Neuronal stem cell (in vitro differentiated cells): ENCODE data around the gene DEFB119. TPM values are rescaled to one million over a fixed set of nuclear protein-coding genes. Genes with fewer than 3 reads are reported as not detected.
"Not testable (repeated sequence)": the region's sequence is repeated elsewhere in the genome, so short reads cannot be mapped to it uniquely, and the experiment has no call there.

ENCODE experiments used
- DNase-seq: peaks from one replicate; pipeline ENCODE4 v3.0.0-alpha.2; 2013; ENCODE audit warnings: low spot score
- H2AFZ ChIP-seq: one replicate; pipeline ENCODE4 v1.6.1; 2013; ENCODE audit warnings: mild to moderate bottlenecking, low read length, inconsistent platforms
- H2AK5ac ChIP-seq: 2 replicates; pipeline ENCODE4 v1.6.1; 2013; ENCODE audit warnings: low read depth, mild to moderate bottlenecking, inconsistent platforms, low read length, moderate library complexity, mixed read lengths
- H2BK120ac ChIP-seq: 2 replicates; pipeline ENCODE4 v1.6.1; 2013; ENCODE audit warnings: low read depth, mild to moderate bottlenecking, inconsistent platforms, low read length, moderate library complexity, mixed read lengths
- H2BK12ac ChIP-seq: one replicate; pipeline ENCODE4 v1.6.1; 2013; ENCODE audit warnings: low read length, inconsistent platforms
- H2BK15ac ChIP-seq: 2 replicates; pipeline ENCODE4 v1.6.1; 2013; ENCODE audit warnings: mild to moderate bottlenecking, low read length, inconsistent platforms, mixed read lengths
- H2BK5ac ChIP-seq: one replicate; pipeline ENCODE4 v1.6.1; 2013; ENCODE audit warnings: inconsistent platforms, mild to moderate bottlenecking, low read length, moderate library complexity
- H3K14ac ChIP-seq: one replicate; pipeline ENCODE4 v1.6.1; 2013; ENCODE audit warnings: low read length, inconsistent platforms
- H3K18ac ChIP-seq: 2 replicates; pipeline ENCODE4 v1.6.1; 2013; ENCODE audit warnings: low read length, inconsistent platforms
- H3K23ac ChIP-seq: 2 replicates; pipeline ENCODE4 v1.6.1; 2013; ENCODE audit warnings: low read depth, mild to moderate bottlenecking, mixed read lengths, low read length, inconsistent platforms; ENCODE audit not compliant: poor library complexity
- H3K27ac ChIP-seq: replicated peaks from 3 replicates; pipeline ENCODE4 v1.5.1; 2013; ENCODE audit warnings: low read length, inconsistent platforms
- H3K27me3 ChIP-seq, 3 experiments: 2 replicates each; pipeline ENCODE4 v1.6.1; 2013; ENCODE audit warnings: low read length in 3 of 3, mild to moderate bottlenecking in 2 of 3, inconsistent platforms in 1 of 3, low read depth in 1 of 3, mixed read lengths in 1 of 3, moderate library complexity in 1 of 3; ENCODE audit not compliant: control insufficient read depth in 3 of 3, insufficient read depth in 3 of 3
- H3K36me3 ChIP-seq, 2 donors: replicated peaks in 1 of 2; 2 replicates each; pipeline ENCODE4 v1.6.1; 2013; ENCODE audit warnings: low read length in 2 of 2; ENCODE audit not compliant: control insufficient read depth in 2 of 2, insufficient read depth in 2 of 2
- H3K4ac ChIP-seq: 2 replicates; pipeline ENCODE4 v1.6.1; 2013; ENCODE audit warnings: inconsistent platforms, mild to moderate bottlenecking, low read length, moderate library complexity
- H3K4me1 ChIP-seq, 2 donors: 1 replicate in 1 of 2; 2 replicates in 1 of 2; pipeline ENCODE4 v1.6.1; 2013; ENCODE audit warnings: low read length in 2 of 2, low read depth in 1 of 2; ENCODE audit not compliant: control insufficient read depth in 2 of 2, insufficient read depth in 1 of 2
- H3K4me2 ChIP-seq: one replicate; pipeline ENCODE4 v1.6.1; 2013; ENCODE audit warnings: mild to moderate bottlenecking, low read length, inconsistent platforms; ENCODE audit not compliant: insufficient read depth, poor library complexity, severe bottlenecking
- H3K4me3 ChIP-seq, 2 donors: 2 replicates each; pipeline ENCODE4 v1.5.1; 2013; ENCODE audit warnings: low read length in 2 of 2, mild to moderate bottlenecking in 2 of 2, inconsistent platforms in 1 of 2, moderate library complexity in 1 of 2
- H3K79me1 ChIP-seq: one replicate; pipeline ENCODE4 v1.6.1; 2013; ENCODE audit warnings: low read depth, mild to moderate bottlenecking, inconsistent platforms, low read length, moderate library complexity
- H3K9ac ChIP-seq: one replicate; pipeline ENCODE4 v1.6.1; 2013; ENCODE audit warnings: mild to moderate bottlenecking, low read depth, low read length, inconsistent platforms; ENCODE audit not compliant: poor library complexity
- H3K9me3 ChIP-seq, 2 donors: replicated peaks in 1 of 2; 2 replicates each; pipeline versions ENCODE3 to v1.6.1; 2013; ENCODE audit warnings: low read length in 2 of 2, mild to moderate bottlenecking in 2 of 2, inconsistent platforms in 1 of 2, low read depth in 1 of 2, mixed read lengths in 1 of 2, moderate library complexity in 1 of 2; ENCODE audit not compliant: control insufficient read depth in 2 of 2, insufficient read depth in 1 of 2
- H4K8ac ChIP-seq: one replicate; pipeline ENCODE4 v1.6.1; 2013; ENCODE audit warnings: low read depth, mild to moderate bottlenecking, inconsistent platforms, low read length, moderate library complexity
- H4K91ac ChIP-seq: one replicate; pipeline ENCODE4 v1.6.1; 2013; ENCODE audit warnings: low read length, low read depth, mild to moderate bottlenecking, inconsistent platforms; ENCODE audit not compliant: poor library complexity
- WGBS, 2 donors: extraction: QIAGEN DNeasy Blood & Tissue Kit; methylation state at CpG; one replicate each; pipeline ENCODE4 v1.1.7; 2013; ENCODE audit warnings: missing lambda C conversion rate in 2 of 2, mixed read lengths in 1 of 2; ENCODE audit not compliant: insufficient read length in 2 of 2, insufficient replicate concordance in 1 of 2; ENCODE audit errors: extremely low coverage in 2 of 2; 5-methylcytosine and 5-hydroxymethylcytosine counted together
- polyA plus RNA-seq, 2 experiments: library from polyadenylated mRNA; stranded (reverse); fragments of 200-250 nt; gene quantifications; one replicate each; pipeline ENCODE4 v1.2.3, GENCODE V29; 2013

The DEFB119 gene
- polyA plus RNA-seq (2013, experiment 1 of 2): not detected
- polyA plus RNA-seq (2013, experiment 2 of 2): not detected

- Histone ChIP-seq H2AFZ (no peak within 1 kb of the TSS), H3K23ac (no peak within 1 kb of the TSS), H2AK5ac (no peak within 1 kb of the TSS), H3K79me1 (no peaks in the 10 kb centered on the region), H2BK5ac (no peak within 1 kb of the TSS), H3K4me1 (no peaks in the 10 kb centered on the region), H3K4me2 (no peak within 1 kb of the TSS), H3K9me3 (peaks cover 0 to 37% of the 10 kb centered on the region in 2 donors), H4K8ac (no peak within 1 kb of the TSS), H3K27ac (no peak within 1 kb of the TSS), H3K27me3 (peaks cover 0 to 4% (median 0%) of the 10 kb centered on the region in 3 experiments), H3K18ac (no peak within 1 kb of the TSS), H2BK15ac (no peak within 1 kb of the TSS), H3K14ac (no peak within 1 kb of the TSS), H3K36me3 (no peaks in the 10 kb centered on the region), H4K91ac (no peak within 1 kb of the TSS), H3K9ac (no peak within 1 kb of the TSS), H2BK12ac (no peak within 1 kb of the TSS), H3K4ac (no peak within 1 kb of the TSS), H2BK120ac (no peak within 1 kb of the TSS), H3K4me3 (no peak within 1 kb of the TSS)
- no CpG with 5 or more reads among the region's 1 CpG for WGBS, 2 donors
- no peak for DNase-seq
Observed at GRCh38 chr20:31390490-31390889, at the start of gene DEFB119. DEFB119 (minus strand) TSS chr20:31390590; CDS start chr20:31390483, 107 bp downstream.

GRCh38 chr20:31430568-31431115 is 40.3 kb upstream of the DEFB119 start:
- Histone ChIP-seq H3K23ac (no peak overlapping the region), H2BK5ac (no peak overlapping the region), H2AK5ac (no peak overlapping the region), H3K4me3 (no peak overlapping the region), H2BK15ac (no peak overlapping the region), H4K91ac (no peak overlapping the region), H3K18ac (no peak overlapping the region), H3K79me1 (no peaks in the 10 kb centered on the region), H3K36me3 (no peaks in the 10 kb centered on the region), H2BK12ac (no peak overlapping the region), H3K27ac (no peak overlapping the region), H3K14ac (no peak overlapping the region), H3K9me3 (peaks cover 0 to 4% of the 10 kb centered on the region in 2 donors), H3K27me3 (no peaks in the 10 kb centered on the region), H3K9ac (no peak overlapping the region), H2BK120ac (no peak overlapping the region), H3K4me1 (no peaks in the 10 kb centered on the region), H2AFZ (no peak overlapping the region), H4K8ac (no peak overlapping the region), H3K4me2 (no peak overlapping the region), H3K4ac (no peak overlapping the region)
- no CpG with 5 or more reads among the region's 4 CpGs for WGBS, 2 donors
- no peak for DNase-seq

- H3K36me3 ChIP-seq, H3K14ac ChIP-seq, H3K27ac ChIP-seq, H2AFZ ChIP-seq, H2BK120ac ChIP-seq, H2BK5ac ChIP-seq, H4K91ac ChIP-seq, H3K4me2 ChIP-seq, H3K4me1 ChIP-seq, H2BK12ac ChIP-seq, H3K18ac ChIP-seq, H2AK5ac ChIP-seq, DNase-seq, H3K23ac ChIP-seq, H3K4me3 ChIP-seq, H3K4ac ChIP-seq, H3K79me1 ChIP-seq, H2BK15ac ChIP-seq, H4K8ac ChIP-seq, H3K9ac ChIP-seq, H3K27me3 ChIP-seq: not testable (repeated sequence)
- H3K9me3 ChIP-seq: peaks cover 0 to 13% of the 10 kb centered on the region in 2 donors
- no CpG with 5 or more reads among the region's 31 CpGs for WGBS, 2 donors
Observed at GRCh38 chr20:31427576-31427975, 37.2 kb upstream of the DEFB119 start.

DNA sequence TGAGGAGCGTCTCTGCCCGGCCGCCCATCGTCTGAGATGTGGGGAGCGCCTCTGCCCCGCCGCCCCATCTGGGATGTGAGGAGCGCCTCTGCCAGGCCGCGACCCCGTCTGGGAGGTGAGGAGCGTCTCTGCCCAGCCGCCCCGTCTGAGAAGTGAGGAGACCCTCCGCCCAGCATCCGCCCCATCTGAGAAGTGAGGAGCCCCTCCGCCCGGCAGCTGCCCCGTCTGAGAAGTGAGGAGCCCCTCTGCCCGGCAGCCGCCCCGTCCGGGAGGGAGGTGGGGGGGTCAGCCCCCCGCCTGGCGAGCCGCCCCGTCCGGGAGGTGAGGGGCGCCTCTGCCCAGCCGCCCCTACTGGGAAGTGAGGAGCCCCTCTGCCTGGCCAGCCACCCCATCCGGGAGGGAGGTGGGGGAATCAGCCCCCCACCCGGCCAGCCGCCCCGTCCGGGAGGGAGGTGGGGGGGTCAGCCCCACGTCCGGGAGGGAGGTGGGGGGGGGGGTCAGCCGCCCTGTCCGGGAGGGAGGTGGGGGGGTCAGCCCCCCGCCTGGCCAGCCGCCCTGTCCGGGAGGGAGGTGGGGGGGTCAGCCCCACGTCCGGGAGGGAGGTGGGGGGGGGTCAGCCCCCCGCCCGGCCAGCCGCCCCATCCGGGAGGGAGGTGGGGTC is 36.6 kb upstream of the DEFB119 start:
- H3K4me3 ChIP-seq: not testable (repeated sequence)
- WGBS, 2 donors: no CpG with 5 or more reads among the region's 48 CpGs

More for the DNA sequence above, 36.6 kb upstream of the DEFB119 start:
- H3K14ac ChIP-seq, H3K27ac ChIP-seq, H3K36me3 ChIP-seq, H2BK5ac ChIP-seq, H2BK15ac ChIP-seq, H3K4me2 ChIP-seq, H3K27me3 ChIP-seq, H3K18ac ChIP-seq, H3K23ac ChIP-seq, H3K4ac ChIP-seq, H4K8ac ChIP-seq, H2AFZ ChIP-seq, H3K9ac ChIP-seq, DNase-seq, H2BK120ac ChIP-seq, H3K4me1 ChIP-seq, H2BK12ac ChIP-seq, H4K91ac ChIP-seq, H3K79me1 ChIP-seq, H2AK5ac ChIP-seq: not testable (repeated sequence)
- peaks cover 0 to 13% of the 10 kb centered on the region in 2 donors for H3K9me3 ChIP-seq
